ENCODE measurements around the gene EVA1C. TPM values are rescaled to one million over a fixed set of nuclear protein-coding genes. Genes with fewer than 3 reads are reported as not detected.
"Not testable (repeated sequence)": the region's sequence is repeated elsewhere in the genome, so short reads cannot be mapped to it uniquely, and the experiment has no call there.

Gene EVA1C
- total RNA-seq, 1 donor from 2014 or later: 12.8 TPM

DNA sequence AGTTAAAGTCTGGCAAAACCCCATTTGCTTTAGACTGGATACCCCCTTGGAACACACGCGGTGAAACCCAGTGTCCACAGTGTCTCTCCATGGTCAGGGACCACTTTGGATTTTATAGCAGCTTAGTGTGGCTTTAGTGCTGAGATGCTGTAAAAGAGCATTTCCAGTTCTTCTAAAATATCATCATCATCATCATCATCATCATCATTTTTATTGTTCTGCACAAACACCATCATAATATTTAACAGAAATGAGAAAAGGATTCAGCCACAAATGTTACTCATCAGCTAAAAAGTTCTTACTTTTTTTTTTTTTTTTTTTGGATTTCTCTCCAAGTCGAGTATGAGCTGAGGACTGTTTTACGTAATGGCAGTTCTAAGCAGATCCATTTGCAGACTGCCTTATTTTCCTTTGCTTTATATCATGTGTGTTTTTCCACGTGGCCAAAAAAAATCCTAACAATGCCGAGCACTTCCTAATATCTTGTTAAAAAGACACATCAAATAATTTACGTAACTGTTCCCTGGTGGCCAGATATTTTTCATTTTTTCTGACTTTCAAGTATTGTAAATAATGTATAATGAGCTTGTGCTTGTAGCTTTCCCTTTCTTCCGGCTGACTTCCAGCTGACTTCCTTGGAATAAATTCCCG is 62.8 kb downstream of the EVA1C start:
- no peak for DNase-seq (ENCODE audit: missing footprints)
- no peak for ATAC-seq
- intact Hi-C loops (cut with DNase I): no loop called here

DNA sequence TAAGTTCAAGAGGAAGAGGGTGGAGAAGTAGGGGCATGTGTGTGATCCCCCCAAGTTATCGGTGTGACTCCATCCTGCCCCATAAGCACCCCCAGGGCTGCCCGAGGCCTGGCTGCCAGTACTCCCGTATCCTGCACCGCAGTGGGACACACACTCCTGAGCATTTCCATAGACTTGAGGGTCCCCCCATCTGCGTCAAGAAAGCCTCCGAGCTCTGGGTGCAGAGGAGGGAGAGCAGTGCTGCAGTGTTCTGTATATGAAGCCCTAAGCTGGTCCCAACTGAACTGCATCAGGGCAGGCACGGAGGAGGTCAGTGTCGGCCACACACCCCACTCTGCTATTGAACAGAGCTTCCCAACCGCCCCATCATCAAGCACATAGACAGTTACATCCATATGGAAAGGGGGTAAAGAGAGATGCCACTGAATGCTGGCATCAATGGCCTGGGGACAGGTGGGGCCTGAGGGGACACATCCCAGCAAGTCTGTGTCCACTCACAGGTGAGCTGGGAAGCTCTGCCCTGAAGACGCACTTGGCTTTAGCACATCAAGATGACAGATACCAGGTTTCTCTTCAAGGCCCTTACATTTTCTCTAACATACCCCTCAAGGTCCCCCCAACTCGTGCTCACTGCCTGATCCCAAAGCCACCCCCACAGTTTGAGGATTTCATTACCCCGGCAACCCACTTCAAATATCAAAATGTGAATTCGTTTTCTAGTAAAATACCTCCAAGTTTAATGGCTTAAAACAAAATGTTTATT is 64.3 kb downstream of the EVA1C start:
- ATAC-seq (no peak), DNase-seq (ENCODE audit: missing footprints) (no peak)

DNA sequence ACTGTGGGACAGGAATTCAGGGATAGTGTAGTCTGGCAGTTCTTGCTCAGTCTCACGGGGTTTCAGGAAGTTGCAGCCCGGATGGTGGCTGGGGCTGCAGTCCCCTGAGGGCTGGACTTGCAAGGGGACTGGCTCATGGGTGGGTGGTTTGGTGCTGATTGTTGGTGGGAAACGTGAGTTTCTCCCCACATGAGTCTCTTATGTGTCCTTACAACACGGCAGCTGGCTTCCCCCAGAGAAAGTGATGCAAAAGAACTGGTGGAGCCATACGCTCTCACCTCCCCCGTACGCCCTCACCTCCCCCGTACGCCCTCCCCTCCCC is 64.9 kb downstream of the EVA1C start:
- ATAC-seq (no peak), DNase-seq (ENCODE audit: missing footprints) (no peak)
- intact Hi-C loops (cut with DNase I): no loop called here

More for the DNA sequence above, 64.3 kb downstream of the EVA1C start:
- intact Hi-C loops (cut with DNase I): no loop called here

DNA sequence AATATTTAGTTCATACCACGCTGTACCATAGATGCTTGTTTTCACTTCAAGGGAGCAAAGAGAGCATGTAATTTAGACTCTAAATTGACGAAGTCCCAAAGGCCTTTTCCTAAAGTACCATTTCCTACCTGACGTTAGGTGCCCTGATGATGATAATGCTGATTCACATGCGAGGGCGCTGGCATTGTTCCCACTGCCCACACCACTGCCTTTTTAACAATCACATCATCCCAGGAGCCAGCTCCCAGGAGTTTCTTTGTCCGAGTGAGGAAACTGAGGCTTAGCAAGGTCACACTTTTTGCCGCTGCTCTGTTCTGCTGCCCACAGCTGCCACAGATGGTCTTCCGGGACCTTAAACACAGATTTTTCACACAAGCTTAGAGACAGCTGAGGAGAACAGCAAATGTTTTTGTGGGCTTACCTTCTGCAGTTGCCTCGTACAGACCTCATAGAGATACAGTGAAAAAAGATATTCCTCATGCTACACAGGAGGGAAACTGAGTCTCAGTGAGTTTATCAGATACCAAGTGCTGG is 69.4 kb downstream of the EVA1C start:
- intact Hi-C loops (cut with DNase I): no loop called here
- DNase-seq (ENCODE audit: missing footprints) (no peak), ATAC-seq (no peak)

DNA sequence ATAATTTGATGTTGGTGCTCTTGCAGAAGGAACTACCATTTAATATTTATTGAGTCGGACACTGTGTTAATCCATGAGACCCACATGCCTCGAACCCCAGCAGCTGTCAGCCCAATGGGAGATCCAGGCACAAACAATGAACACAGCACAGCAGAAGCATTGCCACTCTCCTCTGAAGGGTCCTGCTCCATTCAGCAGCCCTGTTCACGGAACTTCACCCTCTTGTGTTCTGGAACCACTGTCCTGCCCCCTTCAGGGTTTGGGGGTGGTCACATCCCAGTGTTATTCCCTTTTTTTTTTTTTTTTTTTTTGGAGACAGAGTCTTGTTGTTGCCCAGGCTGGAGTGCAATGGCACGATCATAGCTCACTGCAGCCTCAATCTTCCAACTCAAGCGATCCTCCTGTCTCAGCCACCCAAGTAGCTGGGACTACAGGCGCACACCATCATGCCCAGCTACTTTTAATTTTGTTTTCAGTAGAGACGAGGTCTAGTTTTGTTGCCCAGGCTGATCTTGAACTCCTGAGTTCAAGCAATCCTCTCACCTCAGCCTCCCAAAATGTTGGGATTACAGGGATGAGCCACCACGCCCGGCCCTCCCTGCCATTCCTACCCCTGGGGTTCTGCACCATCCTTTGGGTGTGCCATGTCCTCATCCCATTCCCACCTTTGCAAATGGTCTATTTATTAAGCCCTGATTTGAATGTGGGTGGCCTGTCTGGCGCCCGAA is 70.2 kb downstream of the EVA1C start:
- no peak for ATAC-seq
- DNase-seq (ENCODE audit: missing footprints): no peak
- intact Hi-C loops (cut with DNase I): no loop called here

DNA sequence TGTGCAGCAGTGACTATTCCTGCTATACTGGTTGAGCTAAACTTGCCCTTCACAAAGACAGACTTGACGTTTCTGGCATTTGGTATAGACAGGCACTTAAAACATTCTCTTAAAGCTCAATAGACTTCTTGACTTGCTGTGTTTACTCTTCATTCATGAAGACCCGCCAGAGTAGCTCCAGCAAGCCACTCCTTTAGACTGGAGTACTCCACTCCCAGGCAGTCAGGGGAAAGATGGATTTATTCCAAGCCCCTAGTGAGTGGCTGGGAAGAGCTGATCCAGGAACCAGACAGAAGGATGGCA is 70.7 kb downstream of the EVA1C start:
- ATAC-seq: no peak
- DNase-seq (ENCODE audit: missing footprints): no peak
- intact Hi-C loops (cut with DNase I): no loop called here

DNA sequence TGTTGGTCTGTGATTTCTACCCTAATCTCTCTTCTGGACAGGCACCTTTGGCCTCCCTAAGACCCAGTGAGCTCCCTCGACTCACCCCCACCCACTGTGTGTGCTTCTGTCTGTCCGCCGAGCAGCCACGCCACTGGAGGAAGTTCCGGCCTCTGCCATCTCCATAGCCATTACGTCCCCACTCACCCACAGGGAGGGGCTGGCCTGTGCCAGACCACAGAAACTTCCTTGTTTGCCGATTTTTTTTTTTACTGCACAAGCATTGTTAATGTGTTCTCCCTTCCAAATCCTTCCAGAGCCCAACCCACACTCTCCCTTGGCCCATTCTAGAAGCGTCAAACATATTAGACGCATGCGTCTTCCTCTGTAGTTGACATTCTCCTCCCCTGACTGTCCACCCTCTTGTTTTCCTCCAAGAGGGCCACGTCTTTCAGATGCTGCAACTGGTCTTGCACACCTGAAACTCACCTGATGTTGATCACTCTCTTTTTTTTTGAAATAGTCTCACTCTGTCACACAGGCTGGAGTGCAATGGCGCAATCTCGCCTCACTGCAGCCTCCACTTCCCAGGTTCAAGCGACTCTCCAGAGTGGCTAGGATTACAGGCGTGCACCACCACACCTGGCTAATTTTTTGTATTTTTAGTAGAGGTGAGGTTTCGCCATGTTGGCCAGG is 72.3 kb downstream of the EVA1C start:
- intact Hi-C loops (cut with DNase I): no loop called here
- ATAC-seq (peak; percentile 43), DNase-seq (ENCODE audit: missing footprints) (no peak)

DNA sequence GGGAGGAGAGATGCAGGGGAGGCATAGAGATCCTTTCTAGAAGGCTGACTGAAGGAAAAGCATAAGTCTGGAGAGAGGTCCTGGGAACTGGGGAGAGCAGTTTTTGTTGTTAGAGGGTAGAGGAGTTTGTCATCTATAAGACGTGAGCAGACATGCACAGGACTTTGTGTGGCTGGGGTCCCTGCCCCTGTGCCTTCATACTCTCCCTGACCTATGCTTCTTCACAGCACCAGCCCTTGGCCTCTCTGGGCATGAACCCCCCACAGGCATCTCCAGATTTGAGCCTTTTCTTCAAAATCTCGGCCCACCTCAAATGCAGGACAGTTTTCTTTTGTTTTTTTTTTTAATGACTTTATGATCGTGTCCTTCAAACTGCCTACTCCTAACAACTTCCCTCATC is 79.9 kb downstream of the EVA1C start:
- intact Hi-C loops (cut with DNase I): no loop called here
- no peak for DNase-seq (ENCODE audit: missing footprints)
- no peak for ATAC-seq

DNA sequence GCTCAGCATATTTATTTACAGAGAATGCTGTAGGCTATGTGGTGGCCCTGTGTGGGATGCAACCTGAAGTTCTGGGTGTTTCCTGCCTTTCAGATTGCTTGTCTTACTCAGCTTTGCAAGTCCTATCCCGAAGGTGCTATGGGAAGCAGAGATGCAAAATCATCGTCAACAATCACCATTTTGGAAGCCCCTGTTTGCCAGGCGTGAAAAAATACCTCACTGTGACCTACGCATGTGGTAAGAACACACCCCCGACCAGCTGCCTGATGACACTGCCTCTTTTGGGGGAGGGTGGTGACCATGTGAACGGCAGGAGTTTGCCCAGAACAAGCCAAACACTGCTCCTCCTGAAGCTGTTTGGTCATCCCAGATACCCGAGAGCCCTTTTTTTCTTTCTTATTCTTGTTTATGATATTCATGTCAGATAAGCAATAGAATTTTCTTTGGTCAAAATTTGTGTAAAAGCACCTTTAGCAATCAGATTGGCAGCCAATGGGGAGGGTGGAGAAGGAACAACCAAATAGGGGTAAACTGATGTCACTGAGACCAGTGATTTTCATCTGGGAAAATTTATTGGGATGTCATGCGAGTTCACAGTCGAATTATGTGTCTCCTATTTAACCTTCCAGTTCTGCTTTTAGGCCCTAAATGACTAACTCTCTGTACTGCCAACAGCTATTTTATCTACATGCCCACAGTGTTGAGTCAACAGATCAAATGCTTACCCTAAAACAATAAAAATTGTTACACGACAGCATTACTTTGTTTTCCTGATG is 82.6 kb downstream of the EVA1C start:
- no peak for DNase-seq (ENCODE audit: missing footprints)
- intact Hi-C loops (cut with DNase I): no loop called here
- no peak for ATAC-seq

DNA sequence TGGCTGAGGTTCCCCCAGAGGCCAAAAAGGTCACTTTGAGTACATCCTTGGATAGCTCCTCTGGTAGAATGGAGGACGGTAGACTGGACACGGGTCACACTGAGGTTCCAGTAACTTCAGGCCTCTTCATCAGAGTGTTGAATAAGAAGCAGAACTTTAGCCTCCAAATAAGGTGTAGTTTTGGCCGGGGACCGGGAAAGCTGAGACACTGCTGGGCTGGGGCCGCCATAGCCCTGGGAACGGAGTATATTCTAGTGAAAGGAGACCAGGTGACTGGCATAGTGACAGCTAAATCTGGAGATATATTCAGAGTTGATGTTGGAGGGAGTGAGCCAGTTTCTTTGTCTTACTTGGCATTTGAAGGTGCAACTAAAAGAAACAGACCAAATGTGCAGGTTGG is 84.1 kb downstream of the EVA1C start:
- intact Hi-C loops (cut with DNase I): no loop called here
- ATAC-seq (no peak), DNase-seq (ENCODE audit: missing footprints) (no peak)

DNA sequence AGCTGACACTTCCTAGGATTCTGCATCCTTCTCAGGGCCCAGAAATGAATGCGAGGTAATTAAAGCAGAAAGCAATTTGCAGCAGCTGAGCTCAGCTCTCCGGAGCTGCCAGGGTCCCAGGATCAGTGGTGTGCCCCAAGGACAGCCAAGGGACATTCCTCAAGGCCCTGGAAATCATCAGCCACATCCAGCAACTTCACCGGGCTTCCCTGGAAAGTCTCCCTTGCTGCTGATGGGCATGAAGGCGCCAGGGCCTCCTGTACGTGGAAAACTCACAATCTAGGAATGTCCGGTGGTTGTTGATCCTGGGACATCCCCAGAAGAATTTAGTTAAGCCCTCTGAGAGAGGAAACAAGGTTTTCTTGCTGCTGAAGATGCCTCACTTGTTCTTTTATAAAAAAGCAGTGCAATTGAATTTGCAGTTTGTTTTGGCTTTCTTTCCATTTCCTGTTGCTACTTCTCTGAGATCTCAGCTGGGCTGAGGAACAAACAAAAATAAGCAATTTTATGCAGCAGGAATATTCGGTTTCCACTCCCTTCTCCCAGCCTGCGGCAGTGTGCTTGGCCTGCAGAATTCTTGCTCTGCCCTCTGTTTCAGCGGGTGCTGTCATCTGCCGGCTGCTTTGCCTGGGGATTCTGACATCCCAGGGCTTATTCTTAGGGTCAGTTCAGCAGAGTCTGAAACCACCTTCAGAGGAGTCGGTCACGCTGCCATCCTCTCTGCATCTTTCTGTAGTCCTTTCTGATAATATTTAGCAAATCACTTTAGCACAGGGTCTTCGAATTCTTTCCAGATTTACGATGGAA is 86.9 kb downstream of the EVA1C start:
- DNase-seq (ENCODE audit: missing footprints): no peak
- ATAC-seq: peak; percentile 69
- intact Hi-C loops (cut with DNase I): no loop called here

DNA sequence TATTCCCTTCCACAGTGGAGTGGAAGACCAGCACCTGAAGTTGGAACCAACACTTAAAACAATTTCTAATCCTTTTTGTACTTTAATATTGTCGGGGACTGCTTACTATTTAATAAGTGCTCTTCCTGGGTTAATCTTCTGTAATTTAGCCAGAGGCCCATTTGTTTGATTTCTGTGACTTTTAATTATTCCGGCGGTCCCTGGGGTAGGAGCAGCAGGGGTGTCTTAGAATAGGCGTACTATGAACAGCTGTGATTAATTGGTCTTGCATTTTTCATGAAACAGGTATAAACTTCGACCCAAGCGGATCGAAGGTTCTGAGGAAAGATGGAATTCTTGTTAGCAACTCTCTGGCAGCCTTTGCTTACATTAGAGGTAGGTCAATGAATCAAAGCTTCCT is 91.1 kb downstream of the EVA1C start:
- intact Hi-C loops (cut with DNase I); DNase-seq (ENCODE audit: missing footprints); ATAC-seq: not testable (repeated sequence)

DNA sequence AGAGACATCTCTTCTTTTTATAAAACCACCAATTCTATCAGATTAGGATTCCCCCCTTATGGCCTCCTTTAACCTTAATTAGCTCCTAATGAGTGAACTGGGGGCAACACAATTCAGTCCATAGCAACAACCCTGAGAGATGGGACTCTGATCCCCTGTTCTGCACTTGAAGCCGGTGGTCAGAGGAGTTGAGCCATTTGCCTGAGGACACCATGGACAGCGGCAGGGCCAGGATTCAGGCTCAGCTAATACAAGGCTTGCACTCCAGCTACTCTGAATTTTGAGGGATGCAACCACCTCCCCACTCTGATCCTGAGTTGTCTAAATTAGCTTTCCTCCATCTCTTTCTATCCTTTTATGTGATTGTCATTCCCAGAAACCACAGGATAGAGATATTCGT is 93.3 kb downstream of the EVA1C start:
- ATAC-seq; intact Hi-C loops (cut with DNase I); DNase-seq (ENCODE audit: missing footprints): not testable (repeated sequence)

DNA sequence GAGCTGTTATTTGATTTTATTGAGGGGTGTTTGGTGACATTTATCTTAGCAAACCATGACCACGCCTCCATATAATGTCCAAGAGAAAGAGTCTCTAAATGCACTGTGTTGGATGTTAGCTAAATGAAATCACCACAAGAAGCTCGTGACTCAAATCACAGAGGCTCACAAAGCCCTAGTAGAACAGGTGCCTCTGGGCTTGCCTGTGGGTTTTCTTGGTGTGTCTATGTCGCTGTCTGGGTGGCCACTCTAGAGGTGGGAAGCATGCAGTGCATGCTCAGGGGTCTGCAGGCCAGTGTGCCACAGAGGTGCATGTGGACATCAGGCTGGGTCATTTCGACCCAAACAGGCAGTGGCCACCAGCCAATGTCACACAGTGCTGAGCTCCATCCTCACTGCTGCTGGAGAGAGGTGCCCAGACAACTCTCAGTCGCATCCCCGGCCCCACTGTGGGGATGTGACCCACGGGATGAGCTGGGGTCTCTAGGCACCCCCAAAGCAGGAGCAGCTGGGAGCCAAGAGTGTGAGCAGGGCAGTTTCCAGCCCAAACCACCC is 94.0 kb downstream of the EVA1C start:
- ATAC-seq; DNase-seq (ENCODE audit: missing footprints); intact Hi-C loops (cut with DNase I): not testable (repeated sequence)

DNA sequence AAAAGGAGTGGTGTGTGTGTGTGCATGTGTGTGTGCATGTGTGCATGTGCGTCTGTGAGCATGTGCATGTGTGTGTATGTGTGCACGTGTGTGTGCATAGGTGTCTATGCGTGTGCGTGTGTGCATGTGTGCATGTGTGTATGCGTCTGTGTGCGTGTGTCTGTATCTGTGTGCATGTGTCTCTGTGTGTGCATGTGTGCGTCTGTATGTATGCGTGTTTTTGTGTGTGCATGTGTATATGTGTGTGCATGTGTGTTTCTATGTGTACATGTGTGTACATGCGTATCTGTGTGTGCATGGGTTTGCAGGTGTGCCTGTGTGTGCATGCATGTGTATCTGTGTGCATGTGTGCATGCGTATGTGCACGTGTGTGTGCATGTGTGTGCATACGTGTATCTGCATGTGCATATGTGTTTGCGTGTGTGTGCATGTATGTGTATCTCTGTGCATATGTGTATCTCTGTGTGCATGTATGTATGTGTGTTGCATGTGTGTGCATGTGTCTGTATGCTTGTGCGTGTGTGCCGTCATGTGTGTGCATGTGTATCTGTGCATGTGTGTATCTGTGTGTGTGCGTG is 94.9 kb downstream of the EVA1C start:
- intact Hi-C loops (cut with DNase I): no loop called here
- DNase-seq (ENCODE audit: missing footprints) (no peak), ATAC-seq (no peak)

DNA sequence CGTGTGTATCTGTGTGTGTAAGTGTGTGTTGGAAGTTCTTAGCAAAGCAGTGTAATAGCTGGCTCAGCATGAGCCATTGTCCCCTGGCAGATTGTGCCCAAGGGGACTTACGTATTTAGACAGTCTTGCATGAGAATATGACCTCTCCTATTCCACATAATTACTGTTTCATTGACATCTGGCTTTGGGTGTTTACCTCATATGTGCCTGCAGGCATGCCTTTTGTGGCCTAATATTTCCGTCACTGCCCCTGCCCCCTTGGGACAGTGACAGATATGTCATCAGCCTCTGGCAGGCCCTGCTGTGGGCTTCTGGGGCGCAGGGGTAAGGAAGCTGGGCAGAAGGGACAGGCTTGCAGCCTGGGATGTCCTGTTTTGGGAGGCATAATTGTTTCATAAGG is 95.5 kb downstream of the EVA1C start:
- intact Hi-C loops (cut with DNase I); ATAC-seq; DNase-seq (ENCODE audit: missing footprints): not testable (repeated sequence)

DNA sequence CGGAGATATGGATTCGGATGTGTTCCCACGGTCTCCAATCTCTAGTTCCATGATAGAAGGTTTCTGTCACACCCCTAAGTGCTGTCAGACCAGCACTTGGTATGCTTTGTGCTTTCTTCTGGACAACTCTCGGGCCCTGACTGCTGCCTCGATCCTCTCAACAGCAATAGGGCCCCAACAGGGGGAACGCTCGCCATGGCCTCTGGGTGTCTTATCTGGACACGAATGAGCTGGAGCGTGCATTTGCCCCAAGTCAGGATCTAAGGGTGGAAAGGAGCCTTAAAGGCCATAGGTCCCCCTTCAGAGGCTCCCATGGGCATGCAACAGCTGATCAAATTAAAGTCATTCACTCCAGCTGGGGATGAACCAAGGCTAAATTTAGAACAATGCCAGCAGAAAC is 96.1 kb downstream of the EVA1C start:
- DNase-seq (ENCODE audit: missing footprints) (no peak), ATAC-seq (no peak)
- intact Hi-C loops (cut with DNase I): no loop called here
